Muscle of leg (tissue), 11 donors: Measurements from ENCODE around the gene ABHD11. TPM values are rescaled to one million over a fixed set of nuclear protein-coding genes. Genes with fewer than 3 reads are reported as not detected.
"Not testable (repeated sequence)": the region's sequence is repeated elsewhere in the genome, so short reads cannot be mapped to it uniquely, and the experiment has no call there.

ENCODE experiments used
- DNase-seq: peaks from one replicate; pipeline ENCODE4 v3.0.0; 2013
- H3K27ac ChIP-seq: one replicate; pipeline ENCODE4 v1.5.1; 2013; ENCODE audit warnings: mild to moderate bottlenecking, low read length, control low read depth
- H3K27me3 ChIP-seq: one replicate; pipeline ENCODE4 v1.6.1; 2013; ENCODE audit warnings: low read length; ENCODE audit not compliant: control insufficient read depth, insufficient read depth
- H3K36me3 ChIP-seq: one replicate; pipeline ENCODE4 v1.6.1; 2013; ENCODE audit warnings: low read length; ENCODE audit not compliant: control insufficient read depth, insufficient read depth
- H3K4me1 ChIP-seq: one replicate; pipeline ENCODE4 v1.6.1; 2013; ENCODE audit warnings: low read length; ENCODE audit not compliant: control insufficient read depth, insufficient read depth
- H3K4me3 ChIP-seq: one replicate; pipeline ENCODE4 v1.5.1; 2013; ENCODE audit warnings: low read length, control low read depth
- H3K9me3 ChIP-seq: replicated peaks from 2 replicates; pipeline ENCODE4 v1.6.1; 2013; ENCODE audit warnings: low read depth, low read length; ENCODE audit not compliant: control insufficient read depth
- WGBS: methylation state at CpG from one replicate; pipeline ENCODE4 v1.1.5; 2013; ENCODE audit warnings: missing lambda C conversion rate; ENCODE audit not compliant: insufficient coverage; 5-methylcytosine and 5-hydroxymethylcytosine counted together
- polyA plus RNA-seq, 8 donors: library from polyadenylated mRNA; unstranded; fragments of 120-200 nt; gene quantifications; one replicate each; pipeline versions ENCODE4 v1.2.1 to v1.2.3, GENCODE V29; 2013; ENCODE audit warnings: inconsistent platforms in 1 of 8, low replicate concordance in 1 of 8; ENCODE audit not compliant: insufficient read length in 8 of 8, insufficient read depth in 1 of 8
- total RNA-seq: library from RNA; stranded (reverse); fragments of 120-200 nt; gene quantifications from one replicate; pipeline ENCODE4 v1.2.4, GENCODE V29; 2013

ABHD11 gene
- total and polyA plus RNA-seq, 9 donors = 9.6 to 17.1 (median 12.9) TPM

DNA sequence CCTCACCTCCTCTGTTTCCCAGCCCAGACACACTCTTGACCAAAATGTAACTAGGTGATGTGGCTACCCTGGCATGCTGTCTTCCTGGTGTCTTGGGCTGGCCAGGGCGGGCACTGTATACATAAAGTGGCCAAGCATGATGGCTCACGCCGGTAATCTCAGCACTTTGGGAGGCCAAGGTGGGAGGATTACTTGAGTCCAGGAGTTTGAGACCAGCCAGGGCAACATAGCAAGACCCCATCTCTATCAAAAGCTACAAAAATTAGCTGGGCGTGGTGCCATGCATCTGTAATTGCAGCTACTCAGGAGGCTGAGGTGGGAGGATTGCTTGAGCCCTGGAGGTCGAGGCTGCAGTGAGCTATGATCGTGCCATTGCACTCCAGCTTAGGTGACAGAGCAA, 25.3 kb downstream of the ABHD11 start:
- not testable (repeated sequence) for H3K36me3 ChIP-seq, H3K4me3 ChIP-seq, H3K27me3 ChIP-seq, H3K9me3 ChIP-seq, H3K27ac ChIP-seq, DNase-seq
- 93% methylated on average over 6 of the region's 6 CpGs for WGBS
- H3K4me1 ChIP-seq = peaks cover 32% of the 10 kb centered on the region

DNA sequence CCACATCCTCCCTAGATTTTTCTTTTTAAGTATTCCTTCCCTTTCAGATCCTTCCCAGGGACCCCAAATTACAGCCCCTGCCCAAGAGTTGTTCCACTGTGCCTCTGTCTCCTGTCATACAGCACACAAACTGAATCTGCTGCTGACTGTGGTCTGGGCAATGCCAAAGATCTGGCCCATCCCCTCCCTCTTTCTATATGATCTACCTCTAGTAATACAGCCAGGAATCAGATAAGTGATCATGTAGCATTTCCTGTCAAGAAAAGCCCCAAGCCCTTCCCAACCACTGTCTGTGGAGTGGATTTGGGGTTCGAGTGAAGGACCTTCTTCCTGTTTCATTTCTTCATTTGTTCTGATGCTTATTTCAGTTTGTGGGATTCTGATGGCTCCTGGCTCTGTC, 25.8 kb downstream of the ABHD11 start:
- no peak for DNase-seq
- H3K4me3 ChIP-seq = no peak overlapping the region
- H3K4me1 ChIP-seq = peaks cover 27% of the 10 kb centered on the region
- no CpG with 5 or more reads among the region's 1 CpG for WGBS
- no peak overlapping the region for H3K27ac ChIP-seq
- no peaks in the 10 kb centered on the region for H3K27me3 ChIP-seq
- H3K36me3 ChIP-seq = peaks cover 10% of the 10 kb centered on the region
- H3K9me3 ChIP-seq = no peaks in the 10 kb centered on the region

DNA sequence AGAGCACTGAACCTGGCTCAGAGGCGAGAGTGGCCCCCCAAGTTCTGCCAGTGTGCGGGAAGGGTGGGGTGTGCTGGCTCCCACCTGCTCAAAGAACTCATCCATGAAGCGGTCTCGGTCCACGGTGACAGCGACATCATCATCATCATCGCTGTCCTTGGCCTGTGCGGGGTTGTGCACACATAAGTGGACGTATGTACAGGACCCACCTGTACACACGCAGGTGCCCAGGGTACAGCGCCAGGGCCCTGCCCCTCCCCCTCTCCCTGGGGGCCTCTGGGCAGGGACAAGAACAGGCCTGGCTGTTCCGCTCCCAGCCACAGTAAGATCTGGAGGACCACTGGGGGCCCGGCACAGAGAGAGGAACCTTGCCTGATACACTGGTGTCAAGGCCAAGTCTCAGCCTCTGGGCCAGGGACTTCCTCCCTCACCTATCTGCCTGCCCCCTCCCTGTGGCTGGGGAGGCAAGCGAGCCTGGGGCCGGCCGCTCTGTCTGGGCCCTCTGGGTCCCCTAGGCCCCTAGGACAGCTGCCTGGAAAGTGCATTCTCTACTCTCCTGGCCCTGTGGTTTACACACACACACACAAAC, 29.5 kb downstream of the ABHD11 start:
- Histone ChIP-seq H3K4me1 (peaks cover 34% of the 10 kb centered on the region), H3K36me3 (peaks cover 25% of the 10 kb centered on the region), H3K27ac (no peak overlapping the region), H3K27me3 (no peaks in the 10 kb centered on the region), H3K4me3 (no peak overlapping the region), H3K9me3 (no peaks in the 10 kb centered on the region)
- WGBS = 82% methylated on average over 12 of the region's 16 CpGs
- no peak for DNase-seq

DNA sequence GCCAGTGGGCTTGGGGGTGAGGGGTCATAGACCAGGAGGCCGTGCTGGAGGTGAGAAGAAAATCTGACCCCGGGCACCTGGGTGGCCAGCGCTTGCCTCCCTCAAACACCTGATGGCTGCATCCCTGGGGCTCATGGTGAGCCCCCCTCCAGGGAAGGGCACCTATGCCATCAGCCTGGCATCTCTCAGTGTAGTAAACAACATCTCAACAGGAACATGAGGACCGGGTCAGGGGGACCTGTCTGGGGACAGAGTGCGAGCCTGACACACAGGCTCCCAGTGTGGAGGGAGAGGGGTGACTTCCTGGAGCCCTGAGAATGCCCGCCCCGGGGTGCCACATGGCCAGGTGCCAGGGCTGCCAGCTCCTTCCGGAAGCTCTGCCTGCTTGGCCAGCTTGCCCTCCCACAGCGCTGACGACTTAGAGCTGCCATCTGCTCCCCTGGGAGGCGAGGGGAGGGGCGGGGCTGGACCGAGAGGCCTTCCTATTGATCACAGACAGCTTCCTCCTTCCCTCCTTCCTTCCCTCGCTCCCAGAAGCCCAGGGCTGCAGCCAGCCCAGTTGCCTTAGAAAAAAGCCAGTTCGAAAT, 31.5 kb downstream of the ABHD11 start:
- Histone ChIP-seq H3K4me1 (peaks cover 40% of the 10 kb centered on the region), H3K27me3 (no peaks in the 10 kb centered on the region), H3K27ac (no peak overlapping the region), H3K36me3 (peaks cover 35% of the 10 kb centered on the region), H3K4me3 (no peak overlapping the region), H3K9me3 (no peaks in the 10 kb centered on the region)
- 73% methylated on average over 13 of the region's 15 CpGs for WGBS
- DNase-seq = peak; percentile 31

DNA sequence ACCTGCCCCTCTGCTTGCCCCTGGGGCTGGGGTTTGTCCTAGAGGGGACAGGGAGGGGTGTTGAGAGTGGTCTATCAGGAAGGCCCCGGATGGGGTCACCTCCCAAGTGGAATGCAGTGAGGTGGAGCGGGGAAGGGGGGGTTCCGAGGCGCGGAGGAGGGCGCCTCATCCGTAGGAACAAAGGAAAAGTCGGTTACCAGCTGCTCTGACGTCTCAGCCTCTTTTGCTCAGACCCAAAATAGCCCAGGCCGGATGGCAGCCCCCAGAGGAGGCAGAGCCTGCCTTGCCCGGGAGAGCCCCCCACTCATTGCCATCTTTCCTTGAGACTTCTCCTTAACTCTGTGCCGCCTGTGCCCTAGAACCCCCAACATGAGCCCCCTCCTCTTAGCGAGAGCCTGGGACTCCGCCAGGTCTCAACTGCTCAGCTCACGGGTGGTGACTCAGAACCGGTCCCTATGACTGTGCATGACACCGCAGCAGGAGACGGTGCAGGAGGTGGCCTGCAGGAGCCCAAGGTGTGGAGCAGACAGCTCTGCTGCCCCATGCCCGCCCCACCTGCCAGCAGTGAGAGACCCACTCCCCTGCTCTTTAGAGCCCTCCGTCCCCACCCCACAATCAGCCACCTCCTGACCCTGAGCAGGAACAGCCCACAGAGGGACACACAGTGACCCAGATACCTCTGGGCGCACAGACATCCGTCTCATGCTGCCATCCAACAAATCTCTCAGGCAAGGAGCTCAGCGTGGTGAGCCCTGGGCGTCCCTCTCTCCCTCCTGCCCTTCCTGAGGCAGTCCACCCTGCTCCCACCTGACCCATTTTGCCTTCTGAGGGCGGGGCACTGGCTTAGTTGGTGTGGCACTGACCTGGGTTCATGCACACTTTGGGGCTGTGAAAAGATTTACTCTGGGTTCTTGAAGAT, 32.2 kb downstream of the ABHD11 start:
- WGBS = 69% methylated on average over 22 of the region's 25 CpGs

DNA sequence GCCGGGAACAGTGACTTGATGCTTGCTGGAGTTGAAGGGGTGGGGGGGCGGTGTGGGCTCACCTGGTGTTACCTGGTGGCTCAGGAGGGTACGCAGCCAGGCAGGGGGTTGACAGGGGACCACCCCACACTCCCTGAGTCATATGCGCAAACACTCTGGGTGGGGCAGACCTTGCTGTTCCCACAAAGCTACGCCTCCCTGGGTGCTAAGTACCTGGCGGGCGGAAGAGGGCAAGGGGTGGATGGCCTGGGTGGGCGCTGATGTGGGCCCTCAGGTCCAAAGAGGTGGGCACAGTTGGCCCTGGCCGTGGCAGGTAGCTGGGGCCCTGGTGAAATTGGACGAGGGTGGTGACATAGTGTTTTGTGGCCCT, 33.1 kb downstream of the ABHD11 start:
- 100% methylated on average over 4 of the region's 10 CpGs for WGBS
- H3K4me3 ChIP-seq = no peak overlapping the region
- H3K4me1 ChIP-seq = peaks cover 40% of the 10 kb centered on the region
- no peaks in the 10 kb centered on the region for H3K9me3 ChIP-seq
- H3K27ac ChIP-seq = peak overlapping the region; percentile 1
- peaks cover 51% of the 10 kb centered on the region for H3K36me3 ChIP-seq
- H3K27me3 ChIP-seq = no peaks in the 10 kb centered on the region
- DNase-seq = no peak

More for the DNA sequence above, 32.2 kb downstream of the ABHD11 start:
- DNase-seq = no peak
- Histone ChIP-seq H3K27ac (peak overlapping the region; percentile 35), H3K27me3 (no peaks in the 10 kb centered on the region), H3K4me1 (peaks cover 40% of the 10 kb centered on the region), H3K4me3 (no peak overlapping the region), H3K9me3 (no peaks in the 10 kb centered on the region), H3K36me3 (peaks cover 42% of the 10 kb centered on the region)

DNA sequence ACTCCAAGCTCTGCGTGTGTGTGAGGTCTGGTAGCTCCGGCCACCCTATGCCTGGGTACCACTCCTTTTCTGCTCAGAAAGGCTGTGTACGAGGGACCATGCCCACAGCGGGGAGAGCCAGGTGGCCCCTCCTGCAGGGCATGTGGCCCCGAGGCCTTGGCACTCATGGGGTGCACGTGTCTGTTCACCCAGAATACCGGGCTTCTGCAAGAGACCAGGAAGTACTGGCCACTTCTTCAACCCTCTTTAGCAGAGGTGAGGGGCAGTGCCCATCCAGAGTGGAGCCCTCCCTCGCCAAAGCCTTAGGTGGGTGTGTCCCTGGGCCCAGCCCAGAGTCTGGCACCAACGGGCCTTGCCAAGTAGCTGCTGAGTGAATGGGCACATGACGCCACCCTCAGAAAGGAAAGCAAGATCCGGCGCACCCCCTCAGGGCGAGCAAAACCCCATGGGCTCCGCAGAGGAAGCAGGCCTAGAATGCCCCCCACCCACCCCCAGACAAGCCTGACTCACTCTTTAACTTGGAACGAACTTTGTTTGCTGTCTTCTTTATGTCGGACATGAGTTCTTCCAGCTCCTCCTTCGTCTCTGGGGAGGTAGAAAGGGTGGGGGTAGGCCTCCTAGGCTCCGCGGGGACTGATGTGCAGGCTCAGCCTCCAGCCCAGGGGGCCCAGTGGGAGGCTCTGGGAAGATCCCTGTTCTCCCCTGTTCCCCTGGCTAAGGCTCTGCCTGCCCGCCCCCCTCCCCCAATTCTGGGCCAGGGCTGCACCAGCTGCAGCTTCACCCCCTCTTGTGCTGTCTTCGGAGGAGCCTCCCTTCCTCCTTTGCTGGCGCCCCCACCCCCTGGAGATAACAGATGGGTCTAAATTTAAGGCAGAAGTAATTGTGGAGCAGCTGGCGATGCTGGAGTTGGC, 33.7 kb downstream of the ABHD11 start:
- Histone ChIP-seq H3K27ac (peak overlapping the region; percentile 77), H3K27me3 (no peaks in the 10 kb centered on the region), H3K9me3 (no peaks in the 10 kb centered on the region), H3K4me3 (no peak overlapping the region), H3K36me3 (peaks cover 57% of the 10 kb centered on the region), H3K4me1 (peaks cover 40% of the 10 kb centered on the region)
- peak; percentile 38 for DNase-seq
- WGBS = 48% methylated on average over 8 of the region's 23 CpGs

DNA sequence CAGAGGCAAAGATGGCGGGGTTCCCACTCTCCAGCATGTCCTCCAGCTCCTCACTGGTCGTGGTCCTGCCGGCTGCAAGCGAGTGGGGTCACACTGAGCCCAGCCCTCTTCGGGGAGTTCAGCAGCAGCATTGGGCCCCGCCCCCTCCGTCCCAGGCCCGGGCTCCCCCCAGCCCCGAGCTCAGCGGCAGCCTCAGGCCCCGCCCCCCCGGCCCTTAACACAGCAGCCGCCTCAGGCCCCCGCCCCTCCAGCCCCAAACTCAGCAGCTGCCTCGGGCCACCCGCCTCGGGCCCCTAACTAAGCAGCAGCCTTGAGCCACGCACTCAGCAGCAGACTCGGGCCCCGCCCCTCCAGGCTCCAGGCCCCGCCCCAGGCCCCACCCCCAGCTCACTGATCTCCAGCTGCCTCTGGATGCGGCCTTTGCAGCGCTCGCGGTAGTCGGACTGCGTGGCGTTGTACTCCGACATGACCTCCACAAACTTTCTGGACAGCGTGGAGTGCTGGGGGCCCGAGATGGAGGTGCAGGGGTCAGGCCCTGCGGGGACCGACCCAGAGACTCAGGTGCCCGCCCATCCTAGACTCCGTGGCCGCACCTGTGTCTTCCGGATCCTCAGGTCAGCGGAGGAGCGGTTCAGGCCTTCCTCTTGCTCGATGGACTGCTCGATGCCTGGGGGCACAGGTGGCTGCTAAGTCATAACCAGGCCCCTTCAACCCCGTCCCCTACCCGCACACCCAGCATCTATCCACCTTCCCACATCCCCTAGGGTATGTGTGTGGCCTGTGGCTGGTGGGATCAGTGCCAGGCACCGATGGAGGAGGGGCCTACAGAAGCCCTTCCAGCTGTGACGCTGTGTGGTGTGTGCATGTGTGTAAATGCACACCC, 34.6 kb downstream of the ABHD11 start:
- Histone ChIP-seq H3K4me3 (peak overlapping the region; percentile 0), H3K9me3 (no peaks in the 10 kb centered on the region), H3K4me1 (peaks cover 40% of the 10 kb centered on the region), H3K27ac (peak overlapping the region; percentile 77), H3K36me3 (peaks cover 62% of the 10 kb centered on the region), H3K27me3 (no peaks in the 10 kb centered on the region)
- 7% methylated on average over 23 of the region's 45 CpGs for WGBS
- DNase-seq = peak; percentile 93

DNA sequence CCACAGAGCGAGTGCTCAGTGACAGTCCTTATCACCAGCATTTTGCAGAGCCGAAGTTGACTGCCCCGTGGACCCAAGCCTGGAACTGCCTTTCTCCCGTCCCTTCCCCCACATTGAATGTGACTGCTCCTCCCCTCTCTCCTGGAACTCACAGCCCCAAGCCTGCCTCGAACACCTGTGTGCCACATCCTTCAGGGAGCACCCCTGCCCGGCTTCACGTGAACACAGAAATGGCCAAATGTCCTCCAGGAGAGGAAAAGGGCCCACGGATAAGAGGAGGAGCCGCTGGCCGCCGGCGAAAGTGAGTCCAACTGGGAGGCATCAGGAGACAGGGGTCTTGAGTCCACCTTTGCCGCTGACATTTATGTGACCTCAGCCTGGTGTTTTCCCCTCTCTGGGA, 35.4 kb downstream of the ABHD11 start:
- no peaks in the 10 kb centered on the region for H3K27me3 ChIP-seq
- peaks cover 64% of the 10 kb centered on the region for H3K36me3 ChIP-seq
- H3K4me1 ChIP-seq = peaks cover 40% of the 10 kb centered on the region
- H3K27ac ChIP-seq = peak overlapping the region; percentile 76
- no peaks in the 10 kb centered on the region for H3K9me3 ChIP-seq
- no peak overlapping the region for H3K4me3 ChIP-seq
- DNase-seq = no peak
- WGBS = 40% methylated on average over 11 of the region's 13 CpGs
